Panc1 (cell line): Measurements from ENCODE around the gene RAB4A. TPM values are rescaled to one million over a fixed set of nuclear protein-coding genes. Genes with fewer than 3 reads are reported as not detected.

Experiments used
- ATAC-seq: fragments of 200-7000 bp; cut with Tn5 transposase; 2 replicates; pipeline ENCODE4 v1.9.1; 2020; ENCODE audit warnings: mild to moderate bottlenecking, moderate library complexity
- BruUV-seq: library from RNA; stranded (reverse); fragments of 400-500 nt; replicated peaks from 2 replicates; lab custom pipeline; 2021; lab: Mats Ljungman, UMichigan
- CTCF ChIA-PET: fragments of 300-600 bp; sonication (Branson Sonifier 250); formaldehyde crosslinking; loops from one replicate; lab custom pipeline; 2022; ENCODE audit warnings: antibody characterized with exemption; lab: Charles Lee
- POLR2A ChIA-PET: fragments of 300-600 bp; sonication (Branson Sonifier 250); formaldehyde crosslinking; loops from one replicate; lab custom pipeline; 2022; ENCODE audit warnings: antibody characterized with exemption; lab: Charles Lee
- DNase-seq: peaks from one replicate; pipeline ENCODE4 v3.0.0-alpha.2; 2010; ENCODE audit warnings: low read depth, low spot score
- H3K27ac ChIP-seq: 2 replicates; pipeline ENCODE4 v1.5.1; 2011; ENCODE audit warnings: mild to moderate bottlenecking, low read length, inconsistent platforms
- H3K27me3 ChIP-seq: fragments of 200-500 bp; sonication (Bioruptor generic); 2 replicates; pipeline ENCODE4 v1.6.0; 2014; ENCODE audit warnings: low read length, inconsistent platforms; ENCODE audit not compliant: control insufficient read depth, insufficient read depth
- H3K36me3 ChIP-seq: fragments of 200-500 bp; sonication (Bioruptor generic); 2 replicates; pipeline ENCODE4 v1.5.1; 2014; ENCODE audit warnings: inconsistent platforms, mild to moderate bottlenecking, low read length, moderate library complexity; ENCODE audit not compliant: control insufficient read depth, insufficient read depth
- H3K4me1 ChIP-seq: 2 replicates; pipeline ENCODE4 v1.5.1; 2011; ENCODE audit warnings: inconsistent platforms, mild to moderate bottlenecking, low read length, moderate library complexity; ENCODE audit not compliant: control insufficient read depth, insufficient read depth
- H3K4me3 ChIP-seq, 2 experiments: 2 replicates each; pipeline ENCODE4 v1.5.1; 2011 to 2012; ENCODE audit warnings: low read depth in 2 of 2, low read length in 2 of 2, mild to moderate bottlenecking in 2 of 2, inconsistent platforms in 1 of 2, moderate library complexity in 1 of 2
- H3K9me3 ChIP-seq: fragments of 200-500 bp; sonication (Bioruptor generic); 2 replicates; pipeline ENCODE4 v1.5.1; 2014; ENCODE audit warnings: low read depth, mild to moderate bottlenecking, inconsistent platforms, low read length, moderate library complexity; ENCODE audit not compliant: control insufficient read depth, insufficient read depth
- POLR2AphosphoS5 ChIP-seq: IDR thresholded peaks from 2 replicates; pipeline ENCODE4 v1.6.1; 2012; ENCODE audit warnings: mild to moderate bottlenecking, low read depth, low read length, moderate library complexity
- SIN3A ChIP-seq: IDR thresholded peaks from 2 replicates; pipeline ENCODE4 v1.6.1; 2012; ENCODE audit warnings: low read depth, mild to moderate bottlenecking, low read length, moderate library complexity, borderline replicate concordance; ENCODE audit not compliant: insufficient read depth
- TCF7L2 ChIP-seq: IDR thresholded peaks from 2 replicates; pipeline ENCODE4 v1.6.1; 2011; ENCODE audit warnings: mild to moderate bottlenecking, low read depth, low read length, inconsistent platforms
- in situ Hi-C: cut with HindIII; loops from 2 replicates; pipeline ENCODE4 v1.10.0; 2016; ENCODE audit warnings: low sequenced_read_pairs, low pct_unique_long_range_greater_than_20kb
- intact Hi-C: fragments of 100-400 bp; cut with micrococcal nuclease; formaldehyde crosslinking; loops from one replicate; pipeline ENCODE4 v1.10.0; 2022; ENCODE audit not compliant: unreplicated experiment
- total RNA-seq: library from RNA; stranded (reverse); gene quantifications from one replicate; pipeline ENCODE4 v1.2.1, GENCODE V29; 2021; ENCODE audit not compliant: unreplicated experiment
- TF ChIP-seq, protein P1 (sequence below): fragments of 450-650 bp; IDR thresholded peaks from 2 replicates; pipeline ENCODE4 v1.5.1; 2017; ENCODE audit warnings: mild to moderate bottlenecking
- TF ChIP-seq, protein P2 (sequence below), 2 experiments: IDR thresholded peaks; 2 replicates each; pipeline ENCODE4 v1.6.1; 2011 to 2012; ENCODE audit warnings: low read depth in 2 of 2, control low read depth in 1 of 2, low read length in 1 of 2, mild to moderate bottlenecking in 1 of 2, moderate library complexity in 1 of 2; ENCODE audit not compliant: insufficient read depth in 1 of 2

Gene RAB4A
- total RNA-seq, 1 experiment from 2014 or later, result 73.0 TPM

DNA sequence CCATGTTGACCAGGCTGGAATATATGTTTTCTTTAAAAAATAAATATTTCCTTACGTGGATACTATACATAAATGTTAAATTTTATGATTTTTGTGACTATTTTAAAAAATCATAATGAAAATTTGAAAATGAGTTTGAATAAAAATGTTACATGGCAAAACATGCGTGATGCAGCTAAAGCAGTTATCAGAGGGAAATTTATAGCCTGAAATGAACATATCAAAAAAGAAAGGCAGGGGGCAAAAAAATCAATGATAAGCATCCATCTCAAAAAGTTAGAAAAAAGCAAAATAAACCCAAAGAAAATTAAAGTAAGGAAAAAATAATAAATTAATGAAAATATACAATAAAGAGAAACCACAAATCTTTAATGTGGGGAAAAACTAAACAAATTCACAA lies 63.4 kb downstream of the RAB4A start:
- intact Hi-C loops, result no loop called here
- in situ Hi-C loops, result no loop called here
- no peak for ATAC-seq
- H3K27me3 ChIP-seq, result no peaks in the 10 kb centered on the region
- no peak overlapping the region for H3K27ac ChIP-seq
- ChIA-PET CTCF (no interaction called here), POLR2A (no interaction called here)
- H3K4me3 ChIP-seq, result no peak overlapping the region
- no peak for DNase-seq
- peaks cover 7% of the 10 kb centered on the region; the same call in 1 of the 2 replicates for H3K4me1 ChIP-seq
- TF ChIP-seq, protein P1, sequence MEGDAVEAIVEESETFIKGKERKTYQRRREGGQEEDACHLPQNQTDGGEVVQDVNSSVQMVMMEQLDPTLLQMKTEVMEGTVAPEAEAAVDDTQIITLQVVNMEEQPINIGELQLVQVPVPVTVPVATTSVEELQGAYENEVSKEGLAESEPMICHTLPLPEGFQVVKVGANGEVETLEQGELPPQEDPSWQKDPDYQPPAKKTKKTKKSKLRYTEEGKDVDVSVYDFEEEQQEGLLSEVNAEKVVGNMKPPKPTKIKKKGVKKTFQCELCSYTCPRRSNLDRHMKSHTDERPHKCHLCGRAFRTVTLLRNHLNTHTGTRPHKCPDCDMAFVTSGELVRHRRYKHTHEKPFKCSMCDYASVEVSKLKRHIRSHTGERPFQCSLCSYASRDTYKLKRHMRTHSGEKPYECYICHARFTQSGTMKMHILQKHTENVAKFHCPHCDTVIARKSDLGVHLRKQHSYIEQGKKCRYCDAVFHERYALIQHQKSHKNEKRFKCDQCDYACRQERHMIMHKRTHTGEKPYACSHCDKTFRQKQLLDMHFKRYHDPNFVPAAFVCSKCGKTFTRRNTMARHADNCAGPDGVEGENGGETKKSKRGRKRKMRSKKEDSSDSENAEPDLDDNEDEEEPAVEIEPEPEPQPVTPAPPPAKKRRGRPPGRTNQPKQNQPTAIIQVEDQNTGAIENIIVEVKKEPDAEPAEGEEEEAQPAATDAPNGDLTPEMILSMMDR, result no peak
- TF ChIP-seq TCF7L2 (no peak), POLR2AphosphoS5 (no peak), SIN3A (no peak)
- TF ChIP-seq, protein P2, sequence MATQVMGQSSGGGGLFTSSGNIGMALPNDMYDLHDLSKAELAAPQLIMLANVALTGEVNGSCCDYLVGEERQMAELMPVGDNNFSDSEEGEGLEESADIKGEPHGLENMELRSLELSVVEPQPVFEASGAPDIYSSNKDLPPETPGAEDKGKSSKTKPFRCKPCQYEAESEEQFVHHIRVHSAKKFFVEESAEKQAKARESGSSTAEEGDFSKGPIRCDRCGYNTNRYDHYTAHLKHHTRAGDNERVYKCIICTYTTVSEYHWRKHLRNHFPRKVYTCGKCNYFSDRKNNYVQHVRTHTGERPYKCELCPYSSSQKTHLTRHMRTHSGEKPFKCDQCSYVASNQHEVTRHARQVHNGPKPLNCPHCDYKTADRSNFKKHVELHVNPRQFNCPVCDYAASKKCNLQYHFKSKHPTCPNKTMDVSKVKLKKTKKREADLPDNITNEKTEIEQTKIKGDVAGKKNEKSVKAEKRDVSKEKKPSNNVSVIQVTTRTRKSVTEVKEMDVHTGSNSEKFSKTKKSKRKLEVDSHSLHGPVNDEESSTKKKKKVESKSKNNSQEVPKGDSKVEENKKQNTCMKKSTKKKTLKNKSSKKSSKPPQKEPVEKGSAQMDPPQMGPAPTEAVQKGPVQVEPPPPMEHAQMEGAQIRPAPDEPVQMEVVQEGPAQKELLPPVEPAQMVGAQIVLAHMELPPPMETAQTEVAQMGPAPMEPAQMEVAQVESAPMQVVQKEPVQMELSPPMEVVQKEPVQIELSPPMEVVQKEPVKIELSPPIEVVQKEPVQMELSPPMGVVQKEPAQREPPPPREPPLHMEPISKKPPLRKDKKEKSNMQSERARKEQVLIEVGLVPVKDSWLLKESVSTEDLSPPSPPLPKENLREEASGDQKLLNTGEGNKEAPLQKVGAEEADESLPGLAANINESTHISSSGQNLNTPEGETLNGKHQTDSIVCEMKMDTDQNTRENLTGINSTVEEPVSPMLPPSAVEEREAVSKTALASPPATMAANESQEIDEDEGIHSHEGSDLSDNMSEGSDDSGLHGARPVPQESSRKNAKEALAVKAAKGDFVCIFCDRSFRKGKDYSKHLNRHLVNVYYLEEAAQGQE (IDR thresholded peaks at IDR 0.05; ENCODE audit: insufficient read depth in 1 of 2, low read depth in 2 of 2, low read length in 1 of 2), result no peak
- H3K9me3 ChIP-seq, result peaks cover 8% of the 10 kb centered on the region; the same call in 1 of the 2 replicates
- H3K36me3 ChIP-seq, result no peaks in the 10 kb centered on the region
- no TSS peak for BruUV-seq

DNA sequence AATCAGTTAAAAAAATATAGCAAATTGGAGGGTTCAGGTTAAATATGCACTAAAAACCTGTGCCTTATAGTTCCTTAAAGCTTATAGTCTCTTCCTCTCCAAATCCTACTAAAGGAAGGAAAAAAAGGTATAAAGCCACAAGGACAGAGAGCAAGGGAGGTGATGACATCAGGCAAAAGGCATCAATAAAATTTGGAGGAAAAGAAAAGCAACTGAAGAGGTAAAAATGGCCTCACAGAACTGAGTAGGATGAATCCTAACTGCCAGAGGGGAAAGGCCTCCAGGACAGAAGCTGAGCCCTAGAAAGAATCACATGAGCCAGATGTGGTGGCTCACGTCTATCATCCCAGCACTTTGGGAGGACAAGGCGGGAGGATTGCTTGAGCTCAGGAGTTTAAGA lies 63.8 kb downstream of the RAB4A start:
- Histone ChIP-seq H3K36me3 (no peaks in the 10 kb centered on the region), H3K27ac (no peak overlapping the region), H3K9me3 (peaks cover 8% of the 10 kb centered on the region; the same call in 1 of the 2 replicates), H3K27me3 (no peaks in the 10 kb centered on the region), H3K4me3 (no peak overlapping the region), H3K4me1 (peaks cover 12% of the 10 kb centered on the region; the same call in 1 of the 2 replicates)
- in situ Hi-C loops, result no loop called here
- BruUV-seq, result no TSS peak
- TF ChIP-seq, protein P2 (IDR thresholded peaks at IDR 0.05; ENCODE audit: insufficient read depth in 1 of 2, low read depth in 2 of 2, low read length in 1 of 2), result no peak
- TF ChIP-seq SIN3A, result no peak
- no peak for TF ChIP-seq TCF7L2
- TF ChIP-seq, protein P1, result no peak
- TF ChIP-seq POLR2AphosphoS5, result no peak
- DNase-seq (no peak), ATAC-seq (no peak)
- POLR2A ChIA-PET, result no interaction called here
- CTCF ChIA-PET, result no interaction called here
- intact Hi-C loops, result no loop called here
